ENCODE measurements around the gene GRM3. TPM values are rescaled to one million over a fixed set of nuclear protein-coding genes. Genes with fewer than 3 reads are reported as not detected.

The GRM3 gene
- total RNA-seq, 1 experiment from 2014 or later = not detected

GRCh38 chr7:86867163-86867762 is 223.6 kb downstream of the GRM3 start:
- CTCF ChIA-PET = no interaction called here
- Histone ChIP-seq H3K9me3 (ENCODE audit: low read length) (no peaks in the 10 kb centered on the region), H3K9ac (ENCODE audit: low read length) (no peak overlapping the region), H3K4me2 (ENCODE audit: low read length) (no peak overlapping the region), H3F3A (ENCODE audit: low read length, unreplicated experiment) (no peaks in the 10 kb centered on the region), H3K79me2 (ENCODE audit: low read length) (no peaks in the 10 kb centered on the region), H2AFZ (ENCODE audit: low read length) (no peak overlapping the region), H3K4me1 (ENCODE audit: insufficient read depth, low read length) (no peaks in the 10 kb centered on the region), H3K36me3 (ENCODE audit: low read depth, low read length) (no peaks in the 10 kb centered on the region), H3K9me2 (replicated peaks; ENCODE audit: low read length) (no peaks in the 10 kb centered on the region), H3K27me3 (ENCODE audit: low read length) (no peaks in the 10 kb centered on the region), H4K20me1 (ENCODE audit: low read length) (no peaks in the 10 kb centered on the region), H3K4me3 (ENCODE audit: low read length) (no peak overlapping the region), H3K27ac (ENCODE audit: low read length) (no peak overlapping the region)
- no peak for DNase-seq
- POLR2A ChIA-PET (ENCODE audit: unreplicated experiment) = no interaction called here
- intact Hi-C loops (cut with micrococcal nuclease) = no loop called here
- TF ChIP-seq EZH2phosphoT487 (IDR thresholded peaks at IDR 0.05; ENCODE audit: borderline replicate concordance, low read length) = no peak
- no peak for TF ChIP-seq EZH2 (IDR thresholded peaks at IDR 0.05; ENCODE audit: low read length, unreplicated experiment)
- TF ChIP-seq, protein P1, sequence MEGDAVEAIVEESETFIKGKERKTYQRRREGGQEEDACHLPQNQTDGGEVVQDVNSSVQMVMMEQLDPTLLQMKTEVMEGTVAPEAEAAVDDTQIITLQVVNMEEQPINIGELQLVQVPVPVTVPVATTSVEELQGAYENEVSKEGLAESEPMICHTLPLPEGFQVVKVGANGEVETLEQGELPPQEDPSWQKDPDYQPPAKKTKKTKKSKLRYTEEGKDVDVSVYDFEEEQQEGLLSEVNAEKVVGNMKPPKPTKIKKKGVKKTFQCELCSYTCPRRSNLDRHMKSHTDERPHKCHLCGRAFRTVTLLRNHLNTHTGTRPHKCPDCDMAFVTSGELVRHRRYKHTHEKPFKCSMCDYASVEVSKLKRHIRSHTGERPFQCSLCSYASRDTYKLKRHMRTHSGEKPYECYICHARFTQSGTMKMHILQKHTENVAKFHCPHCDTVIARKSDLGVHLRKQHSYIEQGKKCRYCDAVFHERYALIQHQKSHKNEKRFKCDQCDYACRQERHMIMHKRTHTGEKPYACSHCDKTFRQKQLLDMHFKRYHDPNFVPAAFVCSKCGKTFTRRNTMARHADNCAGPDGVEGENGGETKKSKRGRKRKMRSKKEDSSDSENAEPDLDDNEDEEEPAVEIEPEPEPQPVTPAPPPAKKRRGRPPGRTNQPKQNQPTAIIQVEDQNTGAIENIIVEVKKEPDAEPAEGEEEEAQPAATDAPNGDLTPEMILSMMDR (conservative IDR thresholded peaks at IDR 0.05; ENCODE audit: low read depth, low read length) = no peak
- ATAC-seq = no peak
- no TSS peak for BruUV-seq (replicated peaks)

DNA sequence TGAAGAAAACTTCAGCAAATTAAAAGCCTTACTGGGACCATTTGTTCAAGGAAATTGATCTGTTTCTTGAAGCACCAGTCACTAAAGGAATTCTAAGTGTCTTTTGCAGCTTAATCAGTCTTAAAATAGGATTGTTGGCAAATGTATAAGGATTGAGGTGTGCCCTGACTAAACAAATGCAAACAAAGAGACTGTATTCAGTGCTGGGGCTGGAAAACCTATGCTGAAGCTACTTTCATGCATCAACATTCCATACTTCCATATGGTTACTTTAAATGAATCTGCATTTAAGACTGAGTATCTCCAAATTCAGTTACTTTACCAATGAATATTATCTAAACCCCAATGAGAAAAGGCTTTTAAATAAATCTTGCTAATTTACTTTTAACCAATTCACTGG is 232.4 kb downstream of the GRM3 start:
- H3K36me3 ChIP-seq (ENCODE audit: low read depth, low read length) = no peaks in the 10 kb centered on the region
- H3K79me2 ChIP-seq (ENCODE audit: low read length) = no peaks in the 10 kb centered on the region
- TF ChIP-seq, protein P1 (conservative IDR thresholded peaks at IDR 0.05; ENCODE audit: low read depth, low read length) = no peak
- TF ChIP-seq EZH2 (IDR thresholded peaks at IDR 0.05; ENCODE audit: low read length, unreplicated experiment) (no peak), EZH2phosphoT487 (IDR thresholded peaks at IDR 0.05; ENCODE audit: borderline replicate concordance, low read length) (no peak)
- DNase-seq = no peak
- ChIA-PET POLR2A (ENCODE audit: unreplicated experiment) (no interaction called here), CTCF (no interaction called here)
- H3K4me1 ChIP-seq (ENCODE audit: insufficient read depth, low read length) = 0 out of 2 replicates have a peak, but pooled peaks cover 9% of the 10 kb centered on the region
- no peaks in the 10 kb centered on the region for H4K20me1 ChIP-seq (ENCODE audit: low read length)
- H3K4me3 ChIP-seq (ENCODE audit: low read length) = no peak overlapping the region
- intact Hi-C loops (cut with micrococcal nuclease) = no loop called here
- peak; percentile 91 for ATAC-seq
- no peak overlapping the region for H3K4me2 ChIP-seq (ENCODE audit: low read length)
- no TSS peak for BruUV-seq (replicated peaks)
- H3F3A ChIP-seq (ENCODE audit: low read length, unreplicated experiment) = no peaks in the 10 kb centered on the region
- no peak overlapping the region for H3K9ac ChIP-seq (ENCODE audit: low read length)
- H3K27me3 ChIP-seq (ENCODE audit: low read length) = no peaks in the 10 kb centered on the region
- no peak overlapping the region for H3K27ac ChIP-seq (ENCODE audit: low read length)
- H2AFZ ChIP-seq (ENCODE audit: low read length) = no peak overlapping the region
- no peaks in the 10 kb centered on the region for H3K9me2 ChIP-seq (replicated peaks; ENCODE audit: low read length)
- H3K9me3 ChIP-seq (ENCODE audit: low read length) = no peaks in the 10 kb centered on the region

DNA sequence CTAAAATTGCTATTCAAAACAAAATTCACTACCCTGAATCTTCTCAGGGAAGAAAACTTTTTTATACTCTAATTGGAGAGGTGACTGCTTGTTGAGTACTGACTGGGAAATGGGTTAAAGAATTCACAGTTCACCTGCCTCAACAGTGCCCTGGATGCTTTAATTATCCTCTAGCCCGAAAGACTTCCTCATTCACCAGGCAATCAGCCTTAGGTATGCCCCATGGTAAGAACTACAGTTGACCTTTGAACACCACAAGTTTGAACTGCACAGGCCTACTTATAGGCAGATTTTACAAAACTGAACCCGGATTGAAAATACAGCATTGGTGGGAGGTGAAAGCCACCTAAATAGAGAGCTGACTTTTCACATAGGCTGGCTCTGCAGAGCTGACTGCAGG is 240.4 kb downstream of the GRM3 start:
- no TSS peak for BruUV-seq (replicated peaks)
- H3K9me2 ChIP-seq (replicated peaks; ENCODE audit: low read length) = no peaks in the 10 kb centered on the region
- no peak overlapping the region for H3K4me3 ChIP-seq (ENCODE audit: low read length)
- H3K27ac ChIP-seq (ENCODE audit: low read length) = no peak overlapping the region
- H3K4me2 ChIP-seq (ENCODE audit: low read length) = no peak overlapping the region
- H3K27me3 ChIP-seq (ENCODE audit: low read length) = no peaks in the 10 kb centered on the region
- intact Hi-C loops (cut with micrococcal nuclease) = no loop called here
- no peaks in the 10 kb centered on the region for H3K4me1 ChIP-seq (ENCODE audit: insufficient read depth, low read length)
- H4K20me1 ChIP-seq (ENCODE audit: low read length) = no peaks in the 10 kb centered on the region
- H3K36me3 ChIP-seq (ENCODE audit: low read depth, low read length) = no peaks in the 10 kb centered on the region
- POLR2A ChIA-PET (ENCODE audit: unreplicated experiment) = no interaction called here
- ATAC-seq (no peak), DNase-seq (no peak)
- H3K9ac ChIP-seq (ENCODE audit: low read length) = no peak overlapping the region
- CTCF ChIA-PET = no interaction called here
- H3K79me2 ChIP-seq (ENCODE audit: low read length) = no peaks in the 10 kb centered on the region
- no peaks in the 10 kb centered on the region for H3F3A ChIP-seq (ENCODE audit: low read length, unreplicated experiment)
- TF ChIP-seq EZH2 (IDR thresholded peaks at IDR 0.05; ENCODE audit: low read length, unreplicated experiment) = no peak
- TF ChIP-seq, protein P1 (conservative IDR thresholded peaks at IDR 0.05; ENCODE audit: low read depth, low read length) = no peak
- TF ChIP-seq EZH2phosphoT487 (IDR thresholded peaks at IDR 0.05; ENCODE audit: borderline replicate concordance, low read length) = no peak
- no peaks in the 10 kb centered on the region for H3K9me3 ChIP-seq (ENCODE audit: low read length)
- H2AFZ ChIP-seq (ENCODE audit: low read length) = no peak overlapping the region
